Neural crest cell (in vitro differentiated cells): ENCODE measurements around the gene SPOCK1. TPM values are rescaled to one million over a fixed set of nuclear protein-coding genes. Genes with fewer than 3 reads are reported as not detected.

Experiments
- DNase-seq: peaks from one replicate; pipeline ENCODE4 v3.0.0; 2021; ENCODE audit warnings: low read depth, mixed read lengths, low spot score
- H3K27ac Mint-ChIP-seq: one replicate; pipeline ENCODE4 v1.8.0; 2021; ENCODE audit warnings: mild to moderate bottlenecking, mixed read lengths; ENCODE audit not compliant: unreplicated experiment
- H3K27me3 Mint-ChIP-seq: 2 replicates; pipeline ENCODE4 v1.8.0; 2021; ENCODE audit warnings: low read depth, mild to moderate bottlenecking, mixed read lengths
- H3K36me3 Mint-ChIP-seq: 2 replicates; pipeline ENCODE4 v1.8.0; 2021; ENCODE audit warnings: low read depth, mild to moderate bottlenecking, mixed read lengths
- H3K4me1 Mint-ChIP-seq: 2 replicates; pipeline ENCODE4 v1.8.0; 2021; ENCODE audit warnings: mixed read lengths
- H3K4me3 Mint-ChIP-seq: one replicate; pipeline ENCODE4 v1.8.0; 2021; ENCODE audit warnings: mild to moderate bottlenecking, mixed read lengths
- H3K9me3 Mint-ChIP-seq: 2 replicates; pipeline ENCODE4 v1.8.0; 2021; ENCODE audit warnings: mixed read lengths
- CTCF ChIP-seq: fragments of 200-600 bp; sonication (generic); conservative IDR thresholded peaks from 2 replicates; pipeline ENCODE4 v1.5.0; 2021; ENCODE audit warnings: antibody characterized with exemption, mild to moderate bottlenecking
- total RNA-seq: library from RNA; stranded (reverse); gene quantifications from 2 replicates; pipeline ENCODE4 v1.2.1, GENCODE V29; 2021

The SPOCK1 gene
- total RNA-seq, 1 donor from 2014 or later: 89.7 TPM

- Mint-ChIP-seq H3K4me1 (peaks cover 31% of the 10 kb centered on the region), H3K27me3 (no peaks in the 10 kb centered on the region), H3K4me3 (no peak overlapping the region), H3K9me3 (no peaks in the 10 kb centered on the region), H3K27ac (no peak overlapping the region), H3K36me3 (no peaks in the 10 kb centered on the region)
- no peak for DNase-seq
- no peak for TF ChIP-seq CTCF
Measured at GRCh38 chr5:137265457-137265856, 233.7 kb downstream of the SPOCK1 start.

GRCh38 chr5:137264573-137264972, 234.6 kb downstream of the SPOCK1 start:
- Mint-ChIP-seq H3K9me3 (no peaks in the 10 kb centered on the region), H3K4me3 (no peak overlapping the region)

GRCh38 chr5:137264041-137264440, 235.1 kb downstream of the SPOCK1 start:
- Mint-ChIP-seq H3K36me3 (no peaks in the 10 kb centered on the region), H3K4me1 (peaks cover 34% of the 10 kb centered on the region), H3K9me3 (no peaks in the 10 kb centered on the region), H3K4me3 (no peak overlapping the region), H3K27me3 (no peaks in the 10 kb centered on the region), H3K27ac (no peak overlapping the region)
- no peak for TF ChIP-seq CTCF
- no peak for DNase-seq

More at GRCh38 chr5:137264573-137264972, 234.6 kb downstream of the SPOCK1 start:
- no peaks in the 10 kb centered on the region for H3K36me3 Mint-ChIP-seq
- no peak for TF ChIP-seq CTCF
- H3K27me3 Mint-ChIP-seq: no peaks in the 10 kb centered on the region
- no peak for DNase-seq
- peaks cover 34% of the 10 kb centered on the region for H3K4me1 Mint-ChIP-seq
- no peak overlapping the region for H3K27ac Mint-ChIP-seq

- DNase-seq: no peak
- no peaks in the 10 kb centered on the region for H3K36me3 Mint-ChIP-seq
- no peak for TF ChIP-seq CTCF
- peaks cover 34% of the 10 kb centered on the region for H3K4me1 Mint-ChIP-seq
- no peaks in the 10 kb centered on the region for H3K9me3 Mint-ChIP-seq
- H3K27me3 Mint-ChIP-seq: no peaks in the 10 kb centered on the region
- no peak overlapping the region for H3K4me3 Mint-ChIP-seq
- H3K27ac Mint-ChIP-seq: no peak overlapping the region
Measured at GRCh38 chr5:137263371-137264005, 235.6 kb downstream of the SPOCK1 start.

- no peak for TF ChIP-seq CTCF
- Mint-ChIP-seq H3K36me3 (no peaks in the 10 kb centered on the region), H3K4me1 (peaks cover 34% of the 10 kb centered on the region), H3K4me3 (no peak overlapping the region), H3K27me3 (no peaks in the 10 kb centered on the region), H3K27ac (no peak overlapping the region), H3K9me3 (no peaks in the 10 kb centered on the region)
- DNase-seq: no peak
Measured at GRCh38 chr5:137262818-137263217, 236.3 kb downstream of the SPOCK1 start.
